HepG2 (cell line): ENCODE data around the gene PIK3R1. TPM values are rescaled to one million over a fixed set of nuclear protein-coding genes. Genes with fewer than 3 reads are reported as not detected.

ENCODE experiments used
- ATAC-seq: fragments of 200-7000 bp; cut with Tn5 transposase; 3 replicates; pipeline ENCODE4 v1.9.1; 2020; ENCODE audit warnings: mild to moderate bottlenecking, moderate library complexity
- BruUV-seq: library from RNA; stranded (reverse); fragments of 400-500 nt; replicated peaks from 2 replicates; lab custom pipeline; 2021; lab: Mats Ljungman, UMichigan
- CTCF ChIA-PET: fragments of 300-600 bp; formaldehyde crosslinking; extraction: SDS; loops from one replicate; lab custom pipeline; 2021; ENCODE audit warnings: low total read pairs, inconsistent platforms, low intra/inter-chr PET ratio; lab: Yijun Ruan, JAX
- POLR2A ChIA-PET: fragments of 350-600 bp; sonication (Branson Sonifier 250); formaldehyde crosslinking; loops from one replicate; lab custom pipeline; 2020; ENCODE audit warnings: antibody characterized with exemption, inconsistent platforms; lab: Yijun Ruan, JAX
- DNase-seq: peaks from one replicate; pipeline ENCODE4 v3.0.0-alpha.2; 2015; ENCODE audit warnings: low spot score
- FAIRE-seq: peaks from 3 replicates; lab custom pipeline; 2011; peaks lifted over from hg19 to GRCh38; lab: Jason Lieb, UNC
- H2AFZ ChIP-seq: one replicate; pipeline ENCODE4 v1.6.1; 2011; ENCODE audit warnings: low read length, inconsistent platforms
- H3K27ac ChIP-seq: fragments of 300-600 bp; 3 replicates; pipeline ENCODE4 v1.8.0; 2011; ENCODE audit warnings: mixed run types, mild to moderate bottlenecking, mixed read lengths, low read length, inconsistent platforms; ENCODE audit not compliant: insufficient read depth; ENCODE audit errors: extremely low read length
- H3K27me3 ChIP-seq, 2 experiments: fragments of 200-600 bp in 1 of 2; 2 replicates in 1 of 2; 3 replicates in 1 of 2; pipeline versions ENCODE4 v1.6.0 to v1.8.0; 2011; ENCODE audit warnings: low read length in 2 of 2, mild to moderate bottlenecking in 2 of 2, moderate library complexity in 2 of 2, inconsistent platforms in 1 of 2; ENCODE audit not compliant: insufficient read depth in 2 of 2, control insufficient read depth in 1 of 2
- H3K36me3 ChIP-seq, 2 experiments: fragments of 200-600 bp in 1 of 2; replicated peaks in 1 of 2; 2 replicates in 1 of 2; 3 replicates in 1 of 2; pipeline versions ENCODE4 v1.5.1 to v1.8.0; 2011; ENCODE audit warnings: low read length in 2 of 2, inconsistent platforms in 1 of 2; ENCODE audit not compliant: insufficient read depth in 2 of 2, control insufficient read depth in 1 of 2
- H3K4me1 ChIP-seq: 2 replicates; pipeline ENCODE4 v1.5.1; 2012; ENCODE audit warnings: low read length, inconsistent platforms; ENCODE audit not compliant: insufficient read depth
- H3K4me2 ChIP-seq: 2 replicates; pipeline ENCODE4 v1.6.0; 2011; ENCODE audit warnings: low read depth, low read length, inconsistent platforms
- H3K4me3 ChIP-seq, 3 experiments: fragments of 200-600 bp in 1 of 3; sonication (generic), shearing (Covaris generic) in 1 of 3; replicated peaks in 1 of 3; 2 replicates each; pipeline ENCODE4 v1.5.1; 2011 to 2016; ENCODE audit warnings: low read length in 3 of 3, inconsistent platforms in 2 of 3, low read depth in 2 of 3, mild to moderate bottlenecking in 2 of 3, control low read depth in 1 of 3, mixed read lengths in 1 of 3; ENCODE audit not compliant: insufficient read depth in 1 of 3
- H3K79me2 ChIP-seq: one replicate; pipeline ENCODE4 v1.6.1; 2011; ENCODE audit warnings: low read length, inconsistent platforms; ENCODE audit not compliant: insufficient read depth
- H3K9ac ChIP-seq: 2 replicates; pipeline ENCODE4 v1.6.0; 2011; ENCODE audit warnings: mild to moderate bottlenecking, low read depth, low read length, inconsistent platforms; ENCODE audit not compliant: insufficient read depth
- H3K9me3 ChIP-seq: 2 replicates; pipeline ENCODE4 v1.5.1; 2012; ENCODE audit warnings: mild to moderate bottlenecking, low read length
- H4K20me1 ChIP-seq: 2 replicates; pipeline ENCODE4 v1.6.0; 2011; ENCODE audit warnings: inconsistent platforms, mild to moderate bottlenecking, low read length, moderate library complexity; ENCODE audit not compliant: insufficient read depth
- AFF4 ChIP-seq: sonication (generic); formaldehyde crosslinking; IDR thresholded peaks from 2 replicates; pipeline ENCODE4 v1.4.0; 2020; ENCODE audit warnings: missing genetic modification reagents
- ATAD3A ChIP-seq: sonication (generic); formaldehyde crosslinking; IDR thresholded peaks from 2 replicates; pipeline ENCODE4 v1.4.0; 2020; ENCODE audit warnings: missing genetic modification reagents
- DNMT3B ChIP-seq: conservative IDR thresholded peaks from 2 replicates; pipeline ENCODE4 v1.6.1; 2016; ENCODE audit warnings: missing biosample characterization, control low read depth
- JUND ChIP-seq: sonication (generic); formaldehyde crosslinking; IDR thresholded peaks from 2 replicates; pipeline ENCODE4 v1.8.0; 2022; ENCODE audit warnings: mild to moderate bottlenecking, missing genetic modification reagents
- MBD4 ChIP-seq: IDR thresholded peaks from 2 replicates; pipeline ENCODE4 v1.6.1; 2012; ENCODE audit warnings: low read length, inconsistent platforms, borderline replicate concordance
- MIER2 ChIP-seq: IDR thresholded peaks from 2 replicates; pipeline ENCODE4 v1.6.1; 2016; ENCODE audit warnings: missing biosample characterization, missing genetic modification reagents
- MTERF4 ChIP-seq: sonication (generic); formaldehyde crosslinking; IDR thresholded peaks from 2 replicates; pipeline ENCODE4 v1.8.0; 2023; ENCODE audit warnings: mild to moderate bottlenecking, missing genetic modification reagents
- ONECUT2 ChIP-seq: sonication (generic); formaldehyde crosslinking; IDR thresholded peaks from 2 replicates; pipeline ENCODE4 v1.4.0; 2020; ENCODE audit warnings: missing genetic modification reagents
- PHF21A ChIP-seq: sonication (generic); formaldehyde crosslinking; IDR thresholded peaks from 2 replicates; pipeline ENCODE4 v1.5.0; 2020; ENCODE audit warnings: mild to moderate bottlenecking, missing genetic modification reagents
- SMAD9 ChIP-seq: sonication (generic); formaldehyde crosslinking; IDR thresholded peaks from 2 replicates; pipeline ENCODE4 v1.5.1; 2020; ENCODE audit warnings: mild to moderate bottlenecking, missing genetic modification reagents
- XRCC5 ChIP-seq: fragments of 200-400 bp; formaldehyde crosslinking; optimal IDR thresholded peaks from 2 replicates; pipeline ENCODE3; 2017; ENCODE audit warnings: mild to moderate bottlenecking, low read length
- ZNF557 ChIP-seq: sonication (generic); formaldehyde crosslinking; IDR thresholded peaks from 2 replicates; pipeline ENCODE4 v1.4.0; 2020; ENCODE audit warnings: missing genetic modification reagents
- WGBS: methylation state at CpG from one replicate; pipeline ENCODE4 v1.1.6; 2017; ENCODE audit warnings: low lambda C conversion rate; 5-methylcytosine and 5-hydroxymethylcytosine counted together
- in situ Hi-C: cut with HindIII; loops from 2 replicates; pipeline ENCODE4 v1.10.0; 2017; ENCODE audit warnings: low pct_unique_long_range_greater_than_20kb; ENCODE audit not compliant: extremely low pct_ligation_motif_present
- intact Hi-C: fragments of 100-400 bp; cut with micrococcal nuclease; formaldehyde crosslinking; loops from one replicate; pipeline ENCODE4 v1.10.0; 2022; ENCODE audit not compliant: unreplicated experiment
- polyA plus RNA-seq, 8 experiments: library from polyadenylated mRNA; depleted of rRNA in 3 of 8; stranded (reverse) in 7 of 8; unstranded in 1 of 8; fragments of >200 nt; fragmentation: Illumina TruSeq in 4 of 8; extraction: Trizol in 4 of 8; gene quantifications; 2 replicates each; pipeline versions ENCODE4 v1.2.1 to v1.2.3, GENCODE V29; 2011 to 2016; ENCODE audit warnings: low read depth in 4 of 8, missing spikeins in 1 of 8, mixed read lengths in 1 of 8; ENCODE audit not compliant: insufficient read depth in 1 of 8
- total RNA-seq, 5 experiments: library from RNA; depleted of rRNA; stranded (reverse); fragments of >200 nt; fragmentation: Illumina TruSeq; extraction: Trizol; gene quantifications; 2 replicates each; pipeline ENCODE4 v1.2.3, GENCODE V29; 2016; ENCODE audit warnings: low read depth in 1 of 5
- TF ChIP-seq, protein P1 (sequence below), 2 experiments: fragments of 450-650 bp in 1 of 2; sonication (generic) in 1 of 2; formaldehyde crosslinking; IDR thresholded peaks; 2 replicates each; pipeline versions ENCODE4 v1.5.0 to v1.8.0; 2020 to 2022; ENCODE audit warnings: mild to moderate bottlenecking in 1 of 2, missing genetic modification reagents in 1 of 2
- TF ChIP-seq, protein P2 (sequence below): sonication (generic); formaldehyde crosslinking; IDR thresholded peaks from 2 replicates; pipeline ENCODE4 v1.4.0; 2020; ENCODE audit warnings: missing genetic modification reagents

PIK3R1 gene
- total and polyA plus RNA-seq, 2 of the 13 experiments (the other 11 are each of a cell fraction or from before 2014, with no cell fraction given) = 8.4 to 21.3 TPM

GRCh38 chr5:68345171-68345570 lies 129.6 kb downstream of the PIK3R1 start:
- ATAC-seq = no peak
- H4K20me1 ChIP-seq = no peaks in the 10 kb centered on the region
- H3K4me3 ChIP-seq = no peak overlapping the region
- no peaks in the 10 kb centered on the region for H3K27me3 ChIP-seq
- TF ChIP-seq MIER2 (CRISPR knock-in tag) = no peak
- TF ChIP-seq MBD4 = no peak
- no peak for TF ChIP-seq ONECUT2 (CRISPR knock-in tag)
- no peak for TF ChIP-seq ZNF557 (CRISPR knock-in tag)
- no peak for TF ChIP-seq XRCC5
- TF ChIP-seq ATAD3A (CRISPR knock-in tag) = no peak
- TF ChIP-seq MTERF4 (CRISPR knock-in tag) = no peak
- no peaks in the 10 kb centered on the region for H3K79me2 ChIP-seq
- no peak overlapping the region for H3K27ac ChIP-seq
- no peak overlapping the region for H3K4me2 ChIP-seq
- FAIRE-seq = no peak
- H2AFZ ChIP-seq = no peak overlapping the region
- POLR2A ChIA-PET = no interaction called here
- no TSS peak for BruUV-seq
- intact Hi-C loops (no loop called here), in situ Hi-C loops (no loop called here)
- WGBS = 30% methylated on average over 3 of the region's 3 CpGs
- H3K9me3 ChIP-seq = no peaks in the 10 kb centered on the region
- H3K36me3 ChIP-seq = no peaks in the 10 kb centered on the region
- no peak for DNase-seq
- CTCF ChIA-PET = no interaction called here
- H3K4me1 ChIP-seq = no peaks in the 10 kb centered on the region
- no peak overlapping the region for H3K9ac ChIP-seq

- no TSS peak for BruUV-seq
- intact Hi-C loops = no loop called here
- Histone ChIP-seq H3K9me3 (no peaks in the 10 kb centered on the region), H4K20me1 (no peaks in the 10 kb centered on the region), H3K4me2 (no peak overlapping the region), H2AFZ (no peak overlapping the region), H3K27me3 (no peaks in the 10 kb centered on the region), H3K36me3 (no peaks in the 10 kb centered on the region), H3K9ac (no peak overlapping the region), H3K79me2 (no peaks in the 10 kb centered on the region), H3K27ac (no peak overlapping the region), H3K4me3 (no peak overlapping the region), H3K4me1 (no peaks in the 10 kb centered on the region)
- in situ Hi-C loops = no loop called here
- CTCF ChIA-PET = no interaction called here
- DNase-seq (no peak), FAIRE-seq (no peak), ATAC-seq (no peak)
- TF ChIP-seq SMAD9 (CRISPR knock-in tag) (no peak), JUND (CRISPR knock-in tag) (no peak), DNMT3B (CRISPR knock-in tag) (no peak), AFF4 (no peak), PHF21A (CRISPR knock-in tag) (no peak)
- TF ChIP-seq, protein P1, sequence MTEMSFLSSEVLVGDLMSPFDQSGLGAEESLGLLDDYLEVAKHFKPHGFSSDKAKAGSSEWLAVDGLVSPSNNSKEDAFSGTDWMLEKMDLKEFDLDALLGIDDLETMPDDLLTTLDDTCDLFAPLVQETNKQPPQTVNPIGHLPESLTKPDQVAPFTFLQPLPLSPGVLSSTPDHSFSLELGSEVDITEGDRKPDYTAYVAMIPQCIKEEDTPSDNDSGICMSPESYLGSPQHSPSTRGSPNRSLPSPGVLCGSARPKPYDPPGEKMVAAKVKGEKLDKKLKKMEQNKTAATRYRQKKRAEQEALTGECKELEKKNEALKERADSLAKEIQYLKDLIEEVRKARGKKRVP (CRISPR knock-in tag; IDR thresholded peaks at IDR 0.05) = no peak
- TF ChIP-seq, protein P2, sequence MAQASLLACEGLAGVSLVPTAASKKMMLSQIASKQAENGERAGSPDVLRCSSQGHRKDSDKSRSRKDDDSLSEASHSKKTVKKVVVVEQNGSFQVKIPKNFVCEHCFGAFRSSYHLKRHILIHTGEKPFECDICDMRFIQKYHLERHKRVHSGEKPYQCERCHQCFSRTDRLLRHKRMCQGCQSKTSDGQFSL (CRISPR knock-in tag) = no peak
- POLR2A ChIA-PET = no interaction called here
- 8% methylated on average over 1 of the region's 1 CpG for WGBS
Observed at GRCh38 chr5:68345582-68345981, 130.0 kb downstream of the PIK3R1 start.
